GM18861 (cell line): Measurements from ENCODE around the gene TSPAN11.
"Not testable (repeated sequence)": the region's sequence is repeated elsewhere in the genome, so short reads cannot be mapped to it uniquely, and the experiment has no call there.

ENCODE experiments used
- ATAC-seq: cut with Tn5 transposase; IDR thresholded peaks from one replicate; pipeline ENCODE4 v1.9.1; 2021; ENCODE audit not compliant: unreplicated experiment

TSPAN11 gene

DNA sequence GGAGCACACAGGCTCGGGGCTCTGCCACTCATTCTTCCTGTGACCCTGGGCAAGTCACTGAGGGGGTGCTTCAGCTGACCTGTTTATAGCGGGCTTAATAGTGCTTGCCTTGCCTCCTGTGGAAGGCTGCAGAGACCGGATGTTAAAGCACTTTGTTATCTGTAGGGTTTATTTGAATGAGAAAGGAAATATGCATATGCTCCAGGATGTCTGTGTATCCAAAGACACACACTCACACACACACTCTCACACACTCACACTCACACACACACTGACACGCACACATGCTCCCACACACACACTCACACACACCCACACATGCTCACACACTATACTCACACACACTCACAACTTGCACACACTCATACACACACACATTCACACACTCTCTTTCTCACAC lies 91.0 kb downstream of the TSPAN11 start:
- no peak for ATAC-seq

DNA sequence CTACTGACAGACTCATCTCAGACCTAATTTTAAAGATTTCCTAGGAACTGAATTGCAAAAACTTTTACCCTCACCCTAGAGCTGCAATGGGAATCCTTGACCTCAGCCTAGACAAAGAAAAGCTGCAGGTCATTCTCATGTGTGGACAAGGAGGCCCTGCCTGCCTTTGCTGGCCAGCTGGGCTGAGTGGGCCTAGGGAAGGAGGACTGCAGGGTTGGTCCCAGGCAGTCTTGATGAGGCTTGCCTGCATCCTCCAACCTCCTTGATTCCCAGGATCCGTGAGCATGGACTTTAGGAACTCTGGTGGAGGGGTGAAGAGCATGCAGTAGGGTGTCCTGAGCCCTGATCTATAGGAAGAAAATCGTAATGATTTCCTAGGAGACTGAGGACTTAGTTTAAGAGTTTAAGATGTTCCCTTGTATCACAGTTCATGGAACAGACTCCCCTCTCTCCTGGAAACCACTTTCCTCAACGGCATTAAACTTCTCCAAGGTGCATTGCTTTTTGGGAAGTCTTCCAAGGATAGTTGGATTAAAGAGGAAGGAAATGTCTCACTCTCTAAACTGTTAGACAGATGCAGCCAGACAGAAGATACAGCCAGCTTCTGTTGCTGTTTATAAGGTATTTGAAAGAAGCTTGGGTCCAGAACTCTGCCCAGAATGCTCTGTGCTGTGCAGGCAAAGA lies 91.7 kb downstream of the TSPAN11 start:
- no peak for ATAC-seq

DNA sequence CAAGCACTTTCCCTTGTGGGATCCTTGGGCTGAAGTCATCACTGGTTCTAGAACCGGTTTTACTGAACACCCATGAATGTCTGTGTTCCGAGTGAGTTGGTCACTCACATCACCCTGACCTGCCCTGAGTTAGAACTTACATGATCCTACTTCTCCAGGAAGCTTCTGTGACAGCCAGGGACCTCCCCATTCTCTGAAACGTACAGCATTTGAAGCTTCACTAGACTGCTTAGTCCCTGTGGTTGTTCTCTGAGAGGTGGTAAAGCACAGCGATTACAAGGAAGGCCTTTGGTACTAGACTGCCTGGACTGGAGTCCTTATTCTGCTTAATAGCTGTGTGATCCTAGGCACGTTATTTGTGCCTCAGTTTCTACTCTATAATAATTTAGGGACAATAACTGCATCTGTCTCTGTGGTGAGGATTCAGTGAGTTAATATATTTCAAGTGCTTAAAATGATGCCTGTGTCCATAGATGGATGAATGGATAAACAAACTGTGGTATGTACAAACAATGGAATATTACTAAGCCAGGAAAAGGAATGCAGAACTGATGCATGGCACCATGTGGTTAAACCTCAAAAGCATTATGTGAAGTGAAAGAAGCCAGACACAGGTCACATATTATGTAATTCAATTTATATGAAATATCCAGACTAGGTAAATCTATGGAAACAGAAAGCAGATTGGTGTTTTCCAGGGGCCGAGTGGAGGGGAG lies 92.4 kb downstream of the TSPAN11 start:
- ATAC-seq = no peak

DNA sequence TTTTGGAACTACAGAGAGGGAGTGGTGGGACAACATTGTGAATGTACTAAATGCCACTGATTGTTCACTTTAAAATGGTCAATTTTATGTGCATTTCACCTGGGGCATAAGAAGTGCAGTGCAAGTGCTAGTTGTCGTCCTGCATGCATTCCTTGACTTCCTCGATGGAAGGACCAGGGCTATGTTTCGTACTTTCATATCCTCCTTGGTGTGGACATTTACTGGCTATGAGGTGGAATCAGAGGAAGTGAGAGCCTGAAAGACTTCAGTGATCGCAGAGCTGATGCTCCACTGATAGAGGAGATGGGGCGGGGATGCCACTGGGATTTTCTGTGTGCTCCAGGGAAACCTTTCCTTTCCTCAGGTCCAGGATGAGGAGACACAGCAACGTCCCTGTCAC lies 93.0 kb downstream of the TSPAN11 start:
- no peak for ATAC-seq

DNA sequence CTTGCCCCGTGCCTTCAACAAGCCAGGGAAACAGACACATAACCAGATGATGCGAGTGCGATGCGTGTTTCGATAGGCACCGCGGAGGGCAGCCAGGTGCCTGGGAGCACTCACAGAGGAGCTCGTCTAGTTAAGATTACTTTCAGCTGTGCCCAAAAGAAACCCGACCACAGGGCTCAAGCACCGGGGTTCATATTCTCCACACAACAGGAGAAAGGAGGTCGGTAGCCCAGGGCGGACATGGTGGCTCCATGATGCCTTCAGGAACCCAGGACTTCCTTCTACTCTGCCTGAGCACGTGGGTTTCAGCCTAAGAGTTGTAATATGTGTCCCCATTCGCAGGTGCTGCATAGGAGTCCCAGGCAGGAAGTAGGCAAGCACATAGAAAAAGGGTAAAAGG lies 93.4 kb downstream of the TSPAN11 start:
- ATAC-seq = no peak

DNA sequence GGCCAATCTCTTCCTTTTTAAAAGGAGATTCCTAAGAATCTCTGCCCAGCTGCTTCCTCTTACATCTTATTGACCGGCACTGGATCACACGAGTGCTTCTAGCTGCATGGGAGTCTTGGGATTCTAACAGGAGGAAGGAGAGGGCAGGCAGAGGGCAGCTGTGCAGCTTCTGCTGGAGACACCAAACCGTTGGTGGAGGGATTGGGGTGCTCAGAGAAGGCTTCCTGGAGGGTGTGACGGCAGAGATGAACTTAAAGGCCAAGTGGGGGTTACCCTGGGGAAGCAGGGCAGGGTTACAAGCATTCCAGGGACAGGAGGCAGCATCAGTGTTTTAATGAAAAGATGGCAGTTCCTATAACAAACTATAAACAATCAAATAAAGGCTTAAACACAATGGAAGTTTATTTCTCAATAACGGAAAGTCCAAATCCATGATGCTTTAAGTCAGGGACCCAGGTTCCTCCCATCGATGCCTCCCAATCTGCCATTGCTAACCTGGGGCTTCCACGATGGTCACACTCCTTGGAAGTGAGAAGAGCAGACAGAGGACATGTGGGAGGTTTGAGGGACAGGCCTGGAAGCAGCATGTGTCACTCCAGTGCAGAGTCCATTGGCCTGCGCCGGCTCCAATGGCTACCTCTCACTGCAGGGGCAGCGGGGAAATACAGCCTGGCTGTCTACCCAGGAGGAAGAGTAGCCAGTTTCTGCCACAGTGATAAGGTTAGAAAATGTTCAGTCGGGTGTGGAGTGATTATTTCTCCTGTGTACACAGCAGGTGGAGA lies 94.0 kb downstream of the TSPAN11 start:
- no peak for ATAC-seq

DNA sequence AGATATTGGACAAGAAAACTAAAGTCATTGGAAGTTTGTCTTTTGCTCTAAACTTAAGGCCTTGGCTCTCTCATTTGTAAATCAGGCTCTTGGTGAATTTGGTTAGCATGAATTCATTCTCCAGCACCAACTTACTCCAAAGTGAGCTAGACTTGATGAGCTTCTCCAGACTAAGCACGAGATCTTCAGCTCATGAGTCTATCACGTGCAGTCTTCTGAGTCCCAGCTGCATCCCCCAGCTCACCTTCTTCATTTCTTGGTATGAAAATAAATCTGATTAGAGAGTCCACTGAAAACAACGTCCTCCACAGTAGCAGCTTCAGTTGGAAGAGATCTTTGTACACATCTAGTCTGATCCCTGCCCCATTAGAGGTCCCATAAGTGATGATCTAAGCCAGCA lies 94.6 kb downstream of the TSPAN11 start:
- ATAC-seq = no peak

DNA sequence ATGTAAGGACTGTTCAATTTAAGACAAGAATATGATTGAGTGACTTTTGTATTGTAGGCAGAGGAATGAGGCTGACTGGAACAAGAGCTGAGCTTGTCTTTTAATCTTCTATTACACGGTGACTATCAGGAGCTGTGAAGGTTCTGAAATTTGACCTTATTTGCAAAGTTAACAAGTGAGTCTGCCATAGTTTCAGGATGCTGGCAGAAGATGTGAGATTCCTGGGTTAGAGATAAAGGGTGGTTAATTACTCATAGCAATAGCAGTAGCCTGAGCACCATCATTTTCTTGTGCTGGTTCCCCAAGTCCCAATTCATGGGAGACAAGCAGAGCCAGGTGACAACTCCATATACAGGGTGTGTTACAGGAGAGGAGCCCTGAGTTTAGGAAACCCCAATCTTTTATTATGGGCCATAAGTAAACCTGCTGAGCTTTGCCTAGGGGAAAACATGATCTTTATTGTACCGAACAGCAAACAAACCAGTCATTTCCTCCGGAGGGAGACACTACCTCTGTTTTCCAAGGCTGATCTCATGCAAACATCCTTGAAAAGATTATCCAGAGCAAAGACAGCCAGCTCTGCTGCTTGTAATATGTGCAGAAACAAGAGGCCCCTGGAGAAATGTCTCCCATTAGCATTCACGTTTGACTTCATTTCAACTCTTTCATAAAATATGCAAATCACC lies 95.4 kb downstream of the TSPAN11 start:
- ATAC-seq = no peak

DNA sequence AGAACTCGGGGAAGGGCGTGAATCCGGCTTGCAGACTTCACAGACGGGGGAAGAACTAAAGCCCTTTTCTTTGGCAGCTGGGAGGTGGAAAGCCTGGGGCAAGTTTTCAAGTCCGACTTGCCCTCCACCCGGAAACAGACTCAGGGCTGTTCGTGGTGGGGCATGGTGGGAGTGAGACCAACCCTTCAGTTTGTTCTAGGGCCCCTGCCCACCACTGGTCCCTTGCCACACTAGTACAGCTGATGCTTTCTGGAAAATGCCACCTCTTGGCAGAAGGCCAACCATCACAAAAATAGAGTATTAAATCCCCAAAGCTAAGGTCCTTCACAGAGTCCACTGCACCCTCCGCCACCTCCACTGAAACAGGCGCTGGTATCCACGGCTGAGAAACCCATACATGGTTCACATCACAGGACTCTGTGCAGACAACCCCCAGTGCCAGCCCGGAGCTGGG lies 96.8 kb downstream of the TSPAN11 start:
- no peak for ATAC-seq

DNA sequence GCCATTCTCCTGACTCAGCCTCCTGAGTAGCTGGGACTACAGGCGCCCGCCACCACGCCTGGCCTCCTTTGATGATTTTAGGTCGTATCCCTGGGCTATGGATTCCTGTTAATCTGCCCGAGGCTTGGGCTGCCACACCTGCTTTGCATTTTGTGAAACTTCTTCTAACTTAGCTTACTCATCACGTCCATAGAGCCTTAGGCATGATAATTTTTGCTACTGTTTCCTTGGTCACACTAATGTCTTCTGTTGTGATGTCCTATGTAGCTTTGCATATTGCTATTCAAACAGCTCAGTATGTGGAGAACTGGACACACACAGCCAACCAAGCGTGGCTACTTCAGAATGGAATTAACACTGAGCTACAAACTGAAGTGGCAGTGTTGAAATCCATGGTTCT lies 99.7 kb downstream of the TSPAN11 start:
- no peak for ATAC-seq

DNA sequence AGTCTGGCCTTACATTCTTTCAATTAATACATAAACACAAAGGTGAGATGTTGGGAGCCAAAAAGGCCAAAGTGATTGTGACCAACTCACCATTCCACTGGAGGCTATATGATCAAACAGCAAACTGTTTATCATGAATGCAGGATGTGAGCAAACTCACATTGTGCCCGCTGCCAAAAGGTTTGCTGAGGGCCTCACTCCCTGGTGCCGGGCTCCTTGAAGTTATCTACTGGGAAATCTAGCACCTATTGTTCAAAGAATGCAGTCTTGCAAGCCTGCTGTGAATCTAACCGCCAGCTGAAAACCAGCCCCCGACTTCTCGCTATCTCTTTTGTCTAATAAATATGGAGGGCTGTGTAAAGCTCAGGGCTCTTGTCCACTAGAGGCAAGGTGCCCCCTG lies 100.5 kb downstream of the TSPAN11 start:
- ATAC-seq = not testable (repeated sequence)

DNA sequence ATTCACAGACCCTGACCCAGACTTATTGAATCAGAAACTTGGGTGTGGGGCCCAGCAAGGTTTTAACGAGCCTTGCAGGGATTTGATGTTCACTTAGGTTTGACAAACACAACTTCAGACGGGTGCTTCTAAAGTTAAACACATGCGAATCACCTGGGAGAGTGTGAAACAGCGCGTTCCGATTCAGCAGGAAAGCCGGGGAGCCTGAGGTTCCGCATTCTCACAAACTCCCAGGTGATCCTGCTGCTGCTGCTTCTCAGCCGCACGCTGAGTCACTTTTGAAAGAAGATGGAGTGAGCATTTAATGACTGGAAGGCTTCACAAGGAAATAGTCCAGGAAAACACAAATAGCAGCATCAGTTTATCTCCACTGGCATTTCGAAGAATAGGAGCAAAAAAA lies 102.9 kb downstream of the TSPAN11 start:
- no peak for ATAC-seq

DNA sequence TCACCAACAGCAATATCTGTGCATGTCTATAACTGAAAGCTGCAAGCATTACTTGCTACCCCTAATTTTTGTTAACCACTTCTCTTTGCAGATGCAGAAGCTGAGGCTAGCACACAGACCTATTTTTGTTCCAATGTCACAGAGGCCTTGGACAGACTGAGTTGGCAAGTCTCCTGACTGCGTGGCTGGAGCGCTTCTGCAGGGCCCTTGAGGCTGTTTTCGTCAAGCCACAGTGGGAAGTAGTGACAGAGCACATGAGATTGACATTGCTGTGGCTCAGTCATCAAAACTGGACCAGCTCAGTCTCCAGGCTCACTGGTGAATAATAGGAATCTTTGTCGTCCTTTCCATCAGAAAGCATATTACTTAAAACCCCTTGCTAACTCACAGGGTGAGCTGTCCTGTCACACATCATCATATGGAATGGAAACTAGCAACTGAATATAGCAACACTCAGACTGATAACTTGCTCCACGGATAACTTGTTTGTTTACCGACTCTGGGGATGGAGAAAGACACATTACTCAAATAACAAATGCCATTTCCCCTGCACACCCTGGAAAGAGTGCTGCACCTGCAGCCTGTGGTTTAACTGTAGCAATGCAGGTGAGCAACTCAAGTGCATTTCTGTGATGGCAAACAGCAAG lies 103.5 kb downstream of the TSPAN11 start:
- no peak for ATAC-seq

DNA sequence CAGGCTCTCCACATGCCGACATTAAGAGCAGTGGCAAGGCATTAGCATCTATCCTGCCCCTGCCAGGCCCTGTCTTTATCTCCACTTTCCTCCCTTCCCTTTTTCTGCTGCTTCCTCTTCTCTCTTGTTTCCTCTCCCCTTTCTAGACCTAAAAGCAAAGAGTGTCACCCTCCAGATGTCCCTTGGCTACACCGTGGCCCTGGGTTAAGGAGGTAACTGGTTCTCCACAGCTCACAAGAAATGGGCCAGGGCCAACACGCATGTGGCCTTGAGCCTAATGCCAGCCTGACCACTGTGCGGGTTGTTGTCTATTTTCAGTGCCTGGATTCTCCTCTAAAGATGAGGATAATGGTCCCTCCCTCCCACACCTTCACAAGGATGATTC lies 105.4 kb downstream of the TSPAN11 start:
- no peak for ATAC-seq

DNA sequence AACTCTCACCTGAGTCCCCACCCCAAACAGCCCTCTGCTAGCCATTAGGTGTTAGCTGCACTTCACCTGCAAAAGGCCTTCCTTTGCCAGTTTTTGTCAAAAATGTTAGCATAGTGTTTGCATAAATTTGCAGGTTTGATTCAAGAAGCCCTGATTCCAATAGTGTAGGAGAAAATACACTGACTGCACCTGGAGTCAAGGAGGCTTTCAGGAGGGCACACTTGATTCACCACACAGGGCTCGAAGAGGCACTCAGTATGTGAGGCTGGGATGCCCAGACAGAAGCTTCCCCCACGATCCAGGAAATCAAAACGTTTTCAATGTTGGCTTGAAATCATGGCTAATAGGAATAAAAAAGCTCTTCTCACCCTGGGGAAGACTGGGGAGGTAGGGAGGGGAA lies 106.6 kb downstream of the TSPAN11 start:
- no peak for ATAC-seq

DNA sequence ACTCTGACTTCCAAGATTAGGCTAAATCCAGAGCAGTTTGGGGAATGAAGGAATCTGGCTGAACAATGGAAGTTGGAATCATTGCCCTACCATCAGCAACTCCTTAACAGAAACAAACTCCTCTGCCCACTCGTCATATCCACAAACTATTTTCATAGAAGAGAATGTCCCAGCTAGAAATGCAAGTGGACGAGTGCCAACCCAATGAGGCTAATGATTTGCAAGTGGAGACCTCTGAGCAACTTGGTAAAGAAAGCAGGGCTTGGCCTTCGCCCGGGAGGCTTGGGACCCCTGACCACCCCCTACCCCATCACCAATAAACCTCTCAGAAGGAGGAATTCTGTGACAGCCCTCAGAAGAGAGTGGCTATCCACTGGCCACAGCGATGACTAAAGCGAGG lies 107.1 kb downstream of the TSPAN11 start:
- ATAC-seq = no peak

DNA sequence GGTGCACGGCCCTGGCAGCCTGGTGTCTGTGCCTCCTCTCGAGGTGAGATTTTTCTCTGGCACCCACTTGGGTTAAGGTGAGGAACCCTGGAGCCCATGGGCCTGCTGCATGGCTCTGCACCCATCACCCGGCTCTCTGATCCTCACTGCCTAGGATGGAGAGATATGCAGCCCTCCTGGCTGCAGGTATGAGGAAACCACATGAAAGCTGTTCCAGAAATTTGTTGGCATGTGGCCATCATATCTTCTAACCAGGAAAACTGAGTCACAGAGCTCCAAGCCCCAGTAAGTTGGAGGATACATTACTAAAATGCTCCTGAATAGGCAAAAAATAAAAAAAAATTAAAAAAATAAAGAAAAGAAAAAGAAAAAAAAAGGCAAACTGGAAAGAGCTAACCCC lies 107.8 kb downstream of the TSPAN11 start:
- no peak for ATAC-seq

DNA sequence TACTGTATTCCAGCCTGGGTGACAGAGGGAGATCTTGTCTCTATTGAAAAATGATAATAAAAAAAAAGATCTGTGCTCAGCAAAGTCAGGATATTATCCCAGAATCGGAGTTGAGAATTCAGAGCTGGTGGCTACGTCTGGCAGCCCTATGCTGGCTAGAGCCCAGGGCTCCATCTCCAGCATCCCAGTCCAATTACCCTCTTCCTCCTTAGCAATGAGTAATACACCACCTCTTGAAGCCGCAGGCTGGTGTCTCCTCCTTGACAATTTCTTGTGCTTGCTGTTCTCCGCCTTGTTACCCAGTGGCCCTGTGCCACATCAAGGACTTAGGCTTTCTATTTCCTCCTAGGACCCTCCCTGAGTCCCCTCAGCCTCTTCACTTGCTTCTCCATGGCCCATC lies 108.7 kb downstream of the TSPAN11 start:
- ATAC-seq = no peak

DNA sequence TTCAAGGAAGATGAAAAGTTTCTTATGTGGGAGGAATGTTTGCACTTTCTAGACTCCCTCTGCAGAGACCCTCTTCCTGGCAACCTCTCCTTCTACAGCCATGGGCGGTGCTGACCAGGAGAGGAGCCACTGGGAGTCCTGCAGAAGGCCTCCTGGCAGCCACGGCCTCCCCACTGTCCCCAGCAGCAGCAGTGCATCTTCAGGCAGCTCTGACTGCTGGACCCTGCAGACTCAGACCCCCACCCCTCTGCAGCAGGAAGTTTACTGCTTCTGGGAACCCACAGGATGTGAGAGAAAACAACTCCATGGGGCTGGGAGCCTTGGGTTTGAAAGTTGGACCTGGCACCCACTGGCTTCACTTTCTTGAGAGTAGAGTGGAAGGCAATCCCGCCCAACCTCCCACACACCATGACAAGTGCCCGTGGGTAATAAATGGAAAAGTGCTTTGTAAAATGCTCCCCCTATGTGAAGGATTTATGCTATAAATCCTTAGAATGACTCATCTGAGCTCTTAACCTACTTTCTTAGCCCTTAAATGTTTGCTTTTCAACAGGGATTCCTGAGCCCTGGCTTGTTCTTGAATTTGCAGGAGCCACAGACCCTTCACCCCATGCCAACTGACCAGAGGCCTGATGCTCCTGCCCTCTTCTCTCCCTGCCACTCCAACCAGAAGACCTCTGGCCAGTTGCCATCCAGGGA lies 109.6 kb downstream of the TSPAN11 start:
- ATAC-seq = no peak

DNA sequence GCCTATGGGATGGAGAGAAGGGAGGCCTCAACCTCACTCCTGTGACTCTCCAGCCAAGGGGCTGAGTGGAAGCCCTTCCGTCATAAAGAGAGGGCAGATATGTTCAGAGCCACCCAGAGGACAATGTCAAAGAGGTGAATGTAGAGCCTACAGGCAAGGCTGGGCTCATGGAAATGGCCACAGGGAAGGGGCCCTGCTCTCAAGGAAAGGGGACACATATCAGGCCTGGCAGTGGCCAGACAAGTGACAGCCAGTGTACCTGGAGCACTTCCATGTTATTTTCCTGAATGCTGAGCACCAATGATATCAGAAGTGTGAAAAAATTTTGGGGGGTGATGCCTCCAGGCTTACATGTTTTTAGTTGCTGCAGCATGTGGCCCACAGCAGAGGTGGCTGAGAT lies 110.5 kb downstream of the TSPAN11 start:
- no peak for ATAC-seq
